Retinal pigment epithelial cell (primary cell): ENCODE data around the gene CEBPB.
A peak's percentile ranks its signal among the peaks of the same experiment; 100 is the strongest.

Source experiments
- DNase-seq: peaks from one replicate; pipeline ENCODE4 v3.0.0-alpha.2; 2010; ENCODE audit warnings: low read depth
- H3K4me3 ChIP-seq: 2 replicates; pipeline ENCODE4 v1.5.1; 2011; ENCODE audit warnings: mild to moderate bottlenecking, low read length, control low read depth, moderate library complexity
- CTCF ChIP-seq: conservative IDR thresholded peaks from 2 replicates; pipeline ENCODE4 v1.5.1; 2011; ENCODE audit warnings: low read depth, low read length, control low read depth, inconsistent platforms

The CEBPB gene

GRCh38 chr20:50146214-50146613 lies 44.4 kb upstream of the CEBPB start:
- no peak for DNase-seq
- H3K4me3 ChIP-seq: no peak overlapping the region
- TF ChIP-seq CTCF: no peak

GRCh38 chr20:50146732-50147662 lies 43.6 kb upstream of the CEBPB start:
- TF ChIP-seq CTCF: no peak
- no peak overlapping the region for H3K4me3 ChIP-seq

GRCh38 chr20:50149481-50150254 lies 41.0 kb upstream of the CEBPB start:
- no peak for TF ChIP-seq CTCF
- H3K4me3 ChIP-seq: no peak overlapping the region
- no peak for DNase-seq

More at GRCh38 chr20:50146732-50147662, 43.6 kb upstream of the CEBPB start:
- DNase-seq: no peak

GRCh38 chr20:50151034-50151743 lies 39.4 kb upstream of the CEBPB start:
- no peak overlapping the region for H3K4me3 ChIP-seq
- no peak for TF ChIP-seq CTCF
- no peak for DNase-seq

- TF ChIP-seq CTCF: no peak
- no peak for DNase-seq
- peak overlapping the region; percentile 83 for H3K4me3 ChIP-seq
Observed at GRCh38 chr20:50152394-50153152, 38.1 kb upstream of the CEBPB start.

GRCh38 chr20:50153153-50153499 lies 37.5 kb upstream of the CEBPB start:
- H3K4me3 ChIP-seq: peak overlapping the region; percentile 83
- no peak for DNase-seq
- no peak for TF ChIP-seq CTCF
